ENCODE data around the gene TPSG1.

DNA sequence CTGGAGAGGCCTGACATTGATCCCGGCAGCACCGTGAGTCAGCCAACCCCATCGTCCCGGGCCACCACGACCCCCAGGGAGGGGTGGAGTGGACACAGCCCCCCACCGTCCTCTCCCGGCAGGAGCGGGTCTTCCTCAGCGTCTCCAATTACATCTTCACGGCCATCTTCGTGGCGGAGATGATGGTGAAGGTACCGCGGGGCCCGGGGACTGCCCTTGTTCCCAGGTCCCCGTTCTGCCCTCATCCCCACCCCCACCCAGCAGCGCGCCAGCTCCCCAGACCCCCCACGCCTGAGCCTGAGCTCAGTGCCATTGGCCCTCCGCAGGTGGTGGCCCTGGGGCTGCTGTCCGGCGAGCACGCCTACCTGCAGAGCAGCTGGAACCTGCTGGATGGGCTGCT, 14.6 kb downstream of the TPSG1 start:
- TF ChIP-seq ZSCAN18 (CRISPR knock-in tag; IDR thresholded peaks at IDR 0.05) (no peak), ZNF263 (CRISPR knock-in tag; IDR thresholded peaks at IDR 0.05; ENCODE audit: low read depth) (no peak), MAX (CRISPR knock-in tag; IDR thresholded peaks at IDR 0.05) (no peak), TCF7 (CRISPR knock-in tag; IDR thresholded peaks at IDR 0.05; ENCODE audit: low read depth) (no peak), FOXJ3 (CRISPR knock-in tag; IDR thresholded peaks at IDR 0.05; ENCODE audit: borderline replicate concordance) (no peak), ZBTB43 (CRISPR knock-in tag; IDR thresholded peaks at IDR 0.05) (no peak), ATF3 (CRISPR knock-in tag; conservative IDR thresholded peaks at IDR 0.05) (no peak), MLX (CRISPR knock-in tag; IDR thresholded peaks at IDR 0.05) (no peak), JUN (CRISPR knock-in tag; IDR thresholded peaks at IDR 0.05) (no peak), MXD4 (CRISPR knock-in tag; IDR thresholded peaks at IDR 0.05; ENCODE audit: borderline replicate concordance) (no peak), ELF4 (CRISPR knock-in tag; IDR thresholded peaks at IDR 0.05; ENCODE audit: low read depth) (no peak)
- TF ChIP-seq, protein P1, sequence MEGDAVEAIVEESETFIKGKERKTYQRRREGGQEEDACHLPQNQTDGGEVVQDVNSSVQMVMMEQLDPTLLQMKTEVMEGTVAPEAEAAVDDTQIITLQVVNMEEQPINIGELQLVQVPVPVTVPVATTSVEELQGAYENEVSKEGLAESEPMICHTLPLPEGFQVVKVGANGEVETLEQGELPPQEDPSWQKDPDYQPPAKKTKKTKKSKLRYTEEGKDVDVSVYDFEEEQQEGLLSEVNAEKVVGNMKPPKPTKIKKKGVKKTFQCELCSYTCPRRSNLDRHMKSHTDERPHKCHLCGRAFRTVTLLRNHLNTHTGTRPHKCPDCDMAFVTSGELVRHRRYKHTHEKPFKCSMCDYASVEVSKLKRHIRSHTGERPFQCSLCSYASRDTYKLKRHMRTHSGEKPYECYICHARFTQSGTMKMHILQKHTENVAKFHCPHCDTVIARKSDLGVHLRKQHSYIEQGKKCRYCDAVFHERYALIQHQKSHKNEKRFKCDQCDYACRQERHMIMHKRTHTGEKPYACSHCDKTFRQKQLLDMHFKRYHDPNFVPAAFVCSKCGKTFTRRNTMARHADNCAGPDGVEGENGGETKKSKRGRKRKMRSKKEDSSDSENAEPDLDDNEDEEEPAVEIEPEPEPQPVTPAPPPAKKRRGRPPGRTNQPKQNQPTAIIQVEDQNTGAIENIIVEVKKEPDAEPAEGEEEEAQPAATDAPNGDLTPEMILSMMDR (IDR thresholded peaks at IDR 0.05), result no peak
- TF ChIP-seq, protein P2, sequence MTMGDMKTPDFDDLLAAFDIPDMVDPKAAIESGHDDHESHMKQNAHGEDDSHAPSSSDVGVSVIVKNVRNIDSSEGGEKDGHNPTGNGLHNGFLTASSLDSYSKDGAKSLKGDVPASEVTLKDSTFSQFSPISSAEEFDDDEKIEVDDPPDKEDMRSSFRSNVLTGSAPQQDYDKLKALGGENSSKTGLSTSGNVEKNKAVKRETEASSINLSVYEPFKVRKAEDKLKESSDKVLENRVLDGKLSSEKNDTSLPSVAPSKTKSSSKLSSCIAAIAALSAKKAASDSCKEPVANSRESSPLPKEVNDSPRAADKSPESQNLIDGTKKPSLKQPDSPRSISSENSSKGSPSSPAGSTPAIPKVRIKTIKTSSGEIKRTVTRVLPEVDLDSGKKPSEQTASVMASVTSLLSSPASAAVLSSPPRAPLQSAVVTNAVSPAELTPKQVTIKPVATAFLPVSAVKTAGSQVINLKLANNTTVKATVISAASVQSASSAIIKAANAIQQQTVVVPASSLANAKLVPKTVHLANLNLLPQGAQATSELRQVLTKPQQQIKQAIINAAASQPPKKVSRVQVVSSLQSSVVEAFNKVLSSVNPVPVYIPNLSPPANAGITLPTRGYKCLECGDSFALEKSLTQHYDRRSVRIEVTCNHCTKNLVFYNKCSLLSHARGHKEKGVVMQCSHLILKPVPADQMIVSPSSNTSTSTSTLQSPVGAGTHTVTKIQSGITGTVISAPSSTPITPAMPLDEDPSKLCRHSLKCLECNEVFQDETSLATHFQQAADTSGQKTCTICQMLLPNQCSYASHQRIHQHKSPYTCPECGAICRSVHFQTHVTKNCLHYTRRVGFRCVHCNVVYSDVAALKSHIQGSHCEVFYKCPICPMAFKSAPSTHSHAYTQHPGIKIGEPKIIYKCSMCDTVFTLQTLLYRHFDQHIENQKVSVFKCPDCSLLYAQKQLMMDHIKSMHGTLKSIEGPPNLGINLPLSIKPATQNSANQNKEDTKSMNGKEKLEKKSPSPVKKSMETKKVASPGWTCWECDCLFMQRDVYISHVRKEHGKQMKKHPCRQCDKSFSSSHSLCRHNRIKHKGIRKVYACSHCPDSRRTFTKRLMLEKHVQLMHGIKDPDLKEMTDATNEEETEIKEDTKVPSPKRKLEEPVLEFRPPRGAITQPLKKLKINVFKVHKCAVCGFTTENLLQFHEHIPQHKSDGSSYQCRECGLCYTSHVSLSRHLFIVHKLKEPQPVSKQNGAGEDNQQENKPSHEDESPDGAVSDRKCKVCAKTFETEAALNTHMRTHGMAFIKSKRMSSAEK (CRISPR knock-in tag; IDR thresholded peaks at IDR 0.05; ENCODE audit: borderline replicate concordance), result no peak
- TF ChIP-seq, protein P3, sequence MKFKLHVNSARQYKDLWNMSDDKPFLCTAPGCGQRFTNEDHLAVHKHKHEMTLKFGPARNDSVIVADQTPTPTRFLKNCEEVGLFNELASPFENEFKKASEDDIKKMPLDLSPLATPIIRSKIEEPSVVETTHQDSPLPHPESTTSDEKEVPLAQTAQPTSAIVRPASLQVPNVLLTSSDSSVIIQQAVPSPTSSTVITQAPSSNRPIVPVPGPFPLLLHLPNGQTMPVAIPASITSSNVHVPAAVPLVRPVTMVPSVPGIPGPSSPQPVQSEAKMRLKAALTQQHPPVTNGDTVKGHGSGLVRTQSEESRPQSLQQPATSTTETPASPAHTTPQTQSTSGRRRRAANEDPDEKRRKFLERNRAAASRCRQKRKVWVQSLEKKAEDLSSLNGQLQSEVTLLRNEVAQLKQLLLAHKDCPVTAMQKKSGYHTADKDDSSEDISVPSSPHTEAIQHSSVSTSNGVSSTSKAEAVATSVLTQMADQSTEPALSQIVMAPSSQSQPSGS (CRISPR knock-in tag; IDR thresholded peaks at IDR 0.05; ENCODE audit: borderline replicate concordance, low read depth), result no peak
